Ovary (tissue), 9 donors: Measurements from ENCODE around the gene MMP24OS. TPM values are rescaled to one million over a fixed set of nuclear protein-coding genes. Genes with fewer than 3 reads are reported as not detected.

ENCODE experiments used
- DNase-seq, 5 donors: peaks; one replicate each; pipeline ENCODE4 v3.0.0-alpha.2; 2019 to 2020
- H3K27ac ChIP-seq, 2 donors: fragments of 200-600 bp; one replicate each; pipeline versions ENCODE4 v1.5.1 to v1.8.0; 2019 to 2022
- H3K27me3 ChIP-seq: fragments of 200-600 bp; one replicate; pipeline ENCODE4 v1.8.0; 2022
- H3K36me3 ChIP-seq: fragments of 200-600 bp; sonication (generic); one replicate; pipeline ENCODE4 v1.5.1; 2019
- H3K4me1 ChIP-seq: one replicate; pipeline ENCODE4 v1.8.1; 2013; ENCODE audit warnings: mild to moderate bottlenecking, moderate library complexity; ENCODE audit not compliant: insufficient read depth
- H3K4me3 ChIP-seq: fragments of 200-600 bp; sonication (generic); one replicate; pipeline ENCODE4 v1.5.1; 2017
- H3K9me3 ChIP-seq, 2 donors: fragments of 200-600 bp in 1 of 2; sonication (generic) in 1 of 2; one replicate each; pipeline versions ENCODE4 v1.5.1 to v1.8.1; 2013 to 2019; ENCODE audit warnings: mild to moderate bottlenecking in 1 of 2, moderate library complexity in 1 of 2
- EP300 ChIP-seq: sonication (generic); formaldehyde crosslinking; IDR thresholded peaks from one replicate; pipeline ENCODE4 v1.6.1; 2017; ENCODE audit warnings: antibody characterized with exemption
- POLR2A ChIP-seq: fragments of 450-650 bp; IDR thresholded peaks from one replicate; pipeline ENCODE4 v1.6.1; 2017; ENCODE audit warnings: antibody characterized with exemption, mild to moderate bottlenecking, moderate library complexity
- WGBS, 3 donors: extraction: QIAGEN DNeasy Blood & Tissue Kit in 1 of 3; methylation state at CpG; one replicate each; pipeline versions ENCODE4 v1.1.5 to v1.1.7; 2013 to 2017; 5-methylcytosine and 5-hydroxymethylcytosine counted together
- intact Hi-C, 4 donors: fragments of 100-400 bp; cut with DNase I; formaldehyde crosslinking; loops; one replicate each; pipeline versions ENCODE4 v1.11.0 to v1.15.1; 2022 to 2023
- polyA plus RNA-seq, 2 donors: library from polyadenylated mRNA; stranded (reverse); fragments of 200-250 nt in 1 of 2; fragments of 350-450 nt in 1 of 2; fragmentation: Illumina TruSeq in 1 of 2; extraction: RNeasy Lipid Tissue Mini Kit (QIAGEN cat#74804) in 1 of 2; gene quantifications; one replicate each; pipeline ENCODE4 v1.2.3, GENCODE V29; 2013 to 2014
- total RNA-seq, 7 donors: library from RNA; depleted of rRNA in 2 of 7; stranded (reverse); fragments of >200 nt in 2 of 7; fragmentation: NEBNext Ultra II Directional in 3 of 7; extraction: Animal tissue kit (Norgen Biotek cat#: 25700) in 3 of 7; gene quantifications; one replicate each; pipeline versions ENCODE4 v1.1.0 to v1.2.4, GENCODE V29; 2016 to 2023
- TF ChIP-seq, protein P1 (sequence below), 3 donors: fragments of 450-650 bp in 2 of 3; fragments of 200-600 bp in 1 of 3; IDR thresholded peaks; one replicate each; pipeline versions ENCODE4 v1.5.1 to v1.8.0; 2016 to 2022; ENCODE audit warnings: antibody characterized with exemption in 3 of 3, mild to moderate bottlenecking in 1 of 3
- donor health status: DM: no; HTN: no; CAD: no; lungs with moderate emphysema.
- donor health status: DM: no; HTN: no; CAD: no.
- donor health status: Bipolar disorder and iron deficiency.
- donor health status: DM: yes; HTN: yes; CAD: no.
- donor health status: DM: no; HTN: no; CAD: no.
- donor health status: DM: yes; HTN: yes; CAD: no.

Gene MMP24OS
- total and polyA plus RNA-seq, 9 donors = 20.5 to 77.7 (median 57.8) TPM

DNA sequence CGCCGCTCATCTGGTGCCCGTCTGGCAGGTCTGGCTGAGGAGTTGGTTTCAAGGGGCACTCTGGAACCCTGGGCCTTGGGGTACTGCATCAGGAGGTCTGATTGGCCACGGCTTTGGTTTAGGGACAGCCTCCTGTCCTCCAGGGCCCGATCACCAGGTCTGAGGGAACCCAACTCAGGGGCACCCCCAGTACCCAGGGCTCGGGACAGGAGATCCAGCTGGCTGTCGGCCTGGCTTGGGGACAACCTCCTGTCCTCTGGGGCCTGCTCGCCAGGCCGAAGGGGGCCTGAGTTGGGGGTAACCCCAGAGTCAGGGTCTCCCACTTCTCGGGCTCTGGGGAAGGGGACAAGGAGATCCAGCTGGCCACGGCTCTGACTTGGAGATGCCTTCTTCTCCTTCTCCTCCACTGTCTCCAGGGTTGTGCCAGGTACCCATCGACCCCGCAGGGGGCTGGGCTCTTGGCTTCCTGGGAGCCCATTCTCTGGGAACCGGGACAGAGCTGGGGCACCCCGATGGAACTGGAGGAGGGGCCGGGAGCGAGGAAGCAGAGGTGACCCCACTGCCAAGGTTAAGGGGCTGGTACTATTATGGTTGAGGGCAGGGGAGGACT lies 9.1 kb upstream of the MMP24OS start:
- Histone ChIP-seq H3K4me3 (no peak overlapping the region), H3K27me3 (no peaks in the 10 kb centered on the region), H3K36me3 (no peaks in the 10 kb centered on the region), H3K4me1 (peaks cover 6% of the 10 kb centered on the region), H3K9me3 (no peaks in the 10 kb centered on the region), H3K27ac (no peak overlapping the region)
- intact Hi-C loops = no loop called here
- WGBS, 3 donors = 81 to 91% (median 86%) methylated on average over 17 of the region's 17 CpGs
- no peak for DNase-seq
- TF ChIP-seq POLR2A (no peak), EP300 (no peak)
- TF ChIP-seq, protein P1, sequence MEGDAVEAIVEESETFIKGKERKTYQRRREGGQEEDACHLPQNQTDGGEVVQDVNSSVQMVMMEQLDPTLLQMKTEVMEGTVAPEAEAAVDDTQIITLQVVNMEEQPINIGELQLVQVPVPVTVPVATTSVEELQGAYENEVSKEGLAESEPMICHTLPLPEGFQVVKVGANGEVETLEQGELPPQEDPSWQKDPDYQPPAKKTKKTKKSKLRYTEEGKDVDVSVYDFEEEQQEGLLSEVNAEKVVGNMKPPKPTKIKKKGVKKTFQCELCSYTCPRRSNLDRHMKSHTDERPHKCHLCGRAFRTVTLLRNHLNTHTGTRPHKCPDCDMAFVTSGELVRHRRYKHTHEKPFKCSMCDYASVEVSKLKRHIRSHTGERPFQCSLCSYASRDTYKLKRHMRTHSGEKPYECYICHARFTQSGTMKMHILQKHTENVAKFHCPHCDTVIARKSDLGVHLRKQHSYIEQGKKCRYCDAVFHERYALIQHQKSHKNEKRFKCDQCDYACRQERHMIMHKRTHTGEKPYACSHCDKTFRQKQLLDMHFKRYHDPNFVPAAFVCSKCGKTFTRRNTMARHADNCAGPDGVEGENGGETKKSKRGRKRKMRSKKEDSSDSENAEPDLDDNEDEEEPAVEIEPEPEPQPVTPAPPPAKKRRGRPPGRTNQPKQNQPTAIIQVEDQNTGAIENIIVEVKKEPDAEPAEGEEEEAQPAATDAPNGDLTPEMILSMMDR (IDR thresholded peaks at IDR 0.05) = no peak

DNA sequence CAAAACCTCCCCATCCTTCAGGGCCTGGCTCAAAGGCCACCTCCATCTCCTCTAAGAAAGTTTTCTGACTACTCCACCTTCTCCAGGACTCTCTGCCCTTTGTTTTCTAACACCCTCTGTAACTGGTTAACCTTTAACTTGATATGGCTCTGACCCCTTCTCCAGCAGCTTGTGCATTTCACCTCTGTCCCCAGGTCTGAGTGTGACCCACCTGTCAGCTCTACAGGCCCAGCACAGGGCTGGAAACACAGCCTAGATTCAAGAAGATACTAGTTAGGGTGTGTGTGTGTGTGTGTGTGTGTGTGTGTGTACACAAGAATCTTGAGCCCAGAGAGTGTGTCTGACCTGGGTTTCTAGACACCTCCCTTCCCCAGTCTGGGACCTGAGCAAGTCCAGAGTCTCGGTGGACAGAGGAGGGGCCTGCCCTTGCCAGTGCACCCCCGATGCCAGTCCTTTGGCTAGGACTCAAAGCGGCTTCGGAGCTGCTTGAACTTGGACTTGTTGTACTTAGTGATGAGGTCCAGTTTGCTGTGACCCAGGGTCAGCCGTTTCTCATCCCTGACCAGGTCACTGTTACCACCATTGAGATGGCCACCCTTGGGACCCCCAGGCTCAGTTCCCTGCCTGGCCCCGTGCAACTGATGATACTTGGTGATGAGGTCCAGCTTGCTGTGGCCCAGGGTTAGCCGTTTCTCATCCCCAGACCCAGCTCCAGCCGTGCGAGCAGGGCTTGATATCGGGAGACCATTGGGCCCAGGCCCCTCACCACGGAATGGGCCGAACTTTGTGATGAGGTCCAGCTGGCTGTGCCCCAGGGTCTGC lies 8.4 kb upstream of the MMP24OS start:
- no peak overlapping the region for H3K27ac ChIP-seq
- TF ChIP-seq EP300 = no peak
- no peak for TF ChIP-seq POLR2A
- TF ChIP-seq, protein P1 (IDR thresholded peaks at IDR 0.05) = no peak
- no peak for DNase-seq
- intact Hi-C loops = no loop called here
- H3K4me1 ChIP-seq = peaks cover 6% of the 10 kb centered on the region
- H3K36me3 ChIP-seq = no peaks in the 10 kb centered on the region
- no peaks in the 10 kb centered on the region for H3K9me3 ChIP-seq
- no peaks in the 10 kb centered on the region for H3K27me3 ChIP-seq
- WGBS, 3 donors = 88 to 92% (median 89%) methylated on average over 12 of the region's 12 CpGs
- no peak overlapping the region for H3K4me3 ChIP-seq

DNA sequence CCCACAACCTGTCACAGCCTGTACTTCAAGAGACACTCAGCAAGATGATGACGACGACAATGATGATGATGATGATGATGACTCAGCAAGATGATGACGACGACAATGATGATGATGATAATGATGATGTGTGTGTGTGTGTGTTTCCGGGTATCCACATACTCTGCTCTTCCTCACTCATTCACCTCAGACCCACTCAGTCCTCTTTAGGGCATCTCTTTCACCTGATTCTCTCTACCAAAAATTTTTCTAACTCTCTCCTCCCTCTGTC lies 7.8 kb upstream of the MMP24OS start:
- 85 to 90% (median 88%) methylated on average over 5 of the region's 5 CpGs for WGBS, 3 donors
- intact Hi-C loops = no loop called here
- H3K9me3 ChIP-seq = no peaks in the 10 kb centered on the region
- no peaks in the 10 kb centered on the region for H3K36me3 ChIP-seq
- no peak for DNase-seq
- no peaks in the 10 kb centered on the region for H3K27me3 ChIP-seq
- H3K4me1 ChIP-seq = peaks cover 6% of the 10 kb centered on the region
- H3K27ac ChIP-seq = no peak overlapping the region
- TF ChIP-seq POLR2A = no peak
- TF ChIP-seq, protein P1 (IDR thresholded peaks at IDR 0.05) = no peak
- TF ChIP-seq EP300 = no peak
- H3K4me3 ChIP-seq = no peak overlapping the region

GRCh38 chr20:35284992-35285805 lies 7.3 kb upstream of the MMP24OS start:
- DNase-seq = no peak
- TF ChIP-seq POLR2A (no peak), EP300 (no peak)
- TF ChIP-seq, protein P1 (IDR thresholded peaks at IDR 0.05) = no peak
- H3K36me3 ChIP-seq = no peaks in the 10 kb centered on the region
- no peaks in the 10 kb centered on the region for H3K9me3 ChIP-seq
- no peaks in the 10 kb centered on the region for H3K27me3 ChIP-seq
- WGBS, 3 donors = 30 to 38% (median 36%) methylated on average over 19 of the region's 19 CpGs
- peak overlapping the region; percentile 50 to 60 for H3K27ac ChIP-seq
- peak overlapping the region; percentile 78 for H3K4me3 ChIP-seq
- H3K4me1 ChIP-seq = peaks cover 6% of the 10 kb centered on the region
- intact Hi-C loops = no loop called here
